Ishikawa (cell line): ENCODE results near the gene IL26.

ENCODE experiments used
- CEBPB ChIP-seq: IDR thresholded peaks from 2 replicates; pipeline ENCODE4 v1.6.1; 2012
- CREB1 ChIP-seq: IDR thresholded peaks from 2 replicates; pipeline ENCODE4 v1.6.1; 2012; ENCODE audit warnings: low read depth
- EP300 ChIP-seq: IDR thresholded peaks from 2 replicates; pipeline ENCODE4 v1.6.1; 2012; ENCODE audit warnings: borderline replicate concordance
- FOXM1 ChIP-seq: IDR thresholded peaks from 2 replicates; pipeline ENCODE4 v1.6.1; 2012; ENCODE audit warnings: low read depth, borderline replicate concordance
- NFIC ChIP-seq: IDR thresholded peaks from 2 replicates; pipeline ENCODE4 v1.6.1; 2012
- RAD21 ChIP-seq: IDR thresholded peaks from 2 replicates; pipeline ENCODE4 v1.6.1; 2012; ENCODE audit warnings: low read depth
- TAF1 ChIP-seq: IDR thresholded peaks from 2 replicates; pipeline ENCODE4 v1.6.1; 2012; ENCODE audit warnings: low read depth, mild to moderate bottlenecking
- TCF12 ChIP-seq: IDR thresholded peaks from 2 replicates; pipeline ENCODE4 v1.6.1; 2012; ENCODE audit warnings: low read depth
- YY1 ChIP-seq: IDR thresholded peaks from 2 replicates; pipeline ENCODE4 v1.6.1; 2012; ENCODE audit warnings: low read depth
- TF ChIP-seq, protein P1 (sequence below): IDR thresholded peaks from 2 replicates; pipeline ENCODE4 v1.6.1; 2012; ENCODE audit warnings: low read depth, mild to moderate bottlenecking
- TF ChIP-seq, protein P2 (sequence below): IDR thresholded peaks from 2 replicates; pipeline ENCODE4 v1.6.1; 2012

DNA sequence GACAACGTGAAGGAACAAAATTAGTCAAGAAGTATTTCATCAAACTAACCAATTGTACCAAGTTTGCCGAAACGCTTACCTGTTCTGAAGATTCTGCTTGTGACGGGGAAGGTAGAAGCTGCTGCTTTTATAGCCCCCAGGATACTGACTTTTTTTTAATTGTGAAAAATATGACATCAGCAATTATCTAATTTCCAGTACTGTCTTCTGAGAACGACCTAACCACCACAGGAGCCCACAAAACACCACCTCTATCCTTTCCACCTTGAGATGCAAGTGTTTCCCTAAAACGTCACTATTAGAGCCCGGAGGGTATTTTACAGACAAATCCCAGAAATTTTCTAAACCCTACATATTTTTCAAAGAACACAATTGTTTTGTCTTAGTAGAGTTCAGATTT, 27.9 kb upstream of the IL26 start, which contains the start of gene IL22:
- TF ChIP-seq, protein P1, sequence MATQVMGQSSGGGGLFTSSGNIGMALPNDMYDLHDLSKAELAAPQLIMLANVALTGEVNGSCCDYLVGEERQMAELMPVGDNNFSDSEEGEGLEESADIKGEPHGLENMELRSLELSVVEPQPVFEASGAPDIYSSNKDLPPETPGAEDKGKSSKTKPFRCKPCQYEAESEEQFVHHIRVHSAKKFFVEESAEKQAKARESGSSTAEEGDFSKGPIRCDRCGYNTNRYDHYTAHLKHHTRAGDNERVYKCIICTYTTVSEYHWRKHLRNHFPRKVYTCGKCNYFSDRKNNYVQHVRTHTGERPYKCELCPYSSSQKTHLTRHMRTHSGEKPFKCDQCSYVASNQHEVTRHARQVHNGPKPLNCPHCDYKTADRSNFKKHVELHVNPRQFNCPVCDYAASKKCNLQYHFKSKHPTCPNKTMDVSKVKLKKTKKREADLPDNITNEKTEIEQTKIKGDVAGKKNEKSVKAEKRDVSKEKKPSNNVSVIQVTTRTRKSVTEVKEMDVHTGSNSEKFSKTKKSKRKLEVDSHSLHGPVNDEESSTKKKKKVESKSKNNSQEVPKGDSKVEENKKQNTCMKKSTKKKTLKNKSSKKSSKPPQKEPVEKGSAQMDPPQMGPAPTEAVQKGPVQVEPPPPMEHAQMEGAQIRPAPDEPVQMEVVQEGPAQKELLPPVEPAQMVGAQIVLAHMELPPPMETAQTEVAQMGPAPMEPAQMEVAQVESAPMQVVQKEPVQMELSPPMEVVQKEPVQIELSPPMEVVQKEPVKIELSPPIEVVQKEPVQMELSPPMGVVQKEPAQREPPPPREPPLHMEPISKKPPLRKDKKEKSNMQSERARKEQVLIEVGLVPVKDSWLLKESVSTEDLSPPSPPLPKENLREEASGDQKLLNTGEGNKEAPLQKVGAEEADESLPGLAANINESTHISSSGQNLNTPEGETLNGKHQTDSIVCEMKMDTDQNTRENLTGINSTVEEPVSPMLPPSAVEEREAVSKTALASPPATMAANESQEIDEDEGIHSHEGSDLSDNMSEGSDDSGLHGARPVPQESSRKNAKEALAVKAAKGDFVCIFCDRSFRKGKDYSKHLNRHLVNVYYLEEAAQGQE, result no peak
- no peak for TF ChIP-seq NFIC
- TF ChIP-seq EP300, result no peak
- no peak for TF ChIP-seq TCF12
- TF ChIP-seq, protein P2, sequence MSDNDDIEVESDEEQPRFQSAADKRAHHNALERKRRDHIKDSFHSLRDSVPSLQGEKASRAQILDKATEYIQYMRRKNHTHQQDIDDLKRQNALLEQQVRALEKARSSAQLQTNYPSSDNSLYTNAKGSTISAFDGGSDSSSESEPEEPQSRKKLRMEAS, result no peak
- no peak for TF ChIP-seq RAD21
- no peak for TF ChIP-seq TAF1
- TF ChIP-seq CREB1, result no peak
- TF ChIP-seq YY1, result no peak
- TF ChIP-seq FOXM1, result no peak
- TF ChIP-seq CEBPB, result no peak
